HEK293T (cell line): Measurements from ENCODE around the gene ABR.

Experiments
- ARNT ChIP-seq: fragments of 450-650 bp; IDR thresholded peaks from 2 replicates; pipeline ENCODE4 v1.6.1; 2017; ENCODE audit warnings: mild to moderate bottlenecking
- BHLHE40 ChIP-seq: fragments of 450-650 bp; IDR thresholded peaks from 2 replicates; pipeline ENCODE4 v1.6.1; 2016; ENCODE audit warnings: mild to moderate bottlenecking, moderate library complexity, borderline replicate concordance
- CTBP1 ChIP-seq: fragments of 450-650 bp; IDR thresholded peaks from 2 replicates; pipeline ENCODE4 v1.6.1; 2016; ENCODE audit warnings: borderline replicate concordance
- FOXA1 ChIP-seq: fragments of 450-650 bp; IDR thresholded peaks from 2 replicates; pipeline ENCODE4 v1.6.1; 2016; ENCODE audit warnings: mild to moderate bottlenecking
- HDGF ChIP-seq: fragments of 450-650 bp; IDR thresholded peaks from 2 replicates; pipeline ENCODE4 v1.6.1; 2017; ENCODE audit warnings: antibody characterized with exemption, borderline replicate concordance
- L3MBTL2 ChIP-seq: fragments of 450-650 bp; conservative IDR thresholded peaks from 2 replicates; pipeline ENCODE4 v1.6.1; 2016; ENCODE audit warnings: mild to moderate bottlenecking
- NFRKB ChIP-seq: fragments of 450-650 bp; IDR thresholded peaks from 2 replicates; pipeline ENCODE4 v1.6.1; 2016; ENCODE audit warnings: mild to moderate bottlenecking, moderate library complexity
- SP1 ChIP-seq: fragments of 450-650 bp; IDR thresholded peaks from 2 replicates; pipeline ENCODE4 v1.6.1; 2017
- SUZ12 ChIP-seq: fragments of 450-650 bp; IDR thresholded peaks from 2 replicates; pipeline ENCODE4 v1.6.1; 2016; ENCODE audit warnings: mild to moderate bottlenecking

GRCh38 chr17:1119924-1120323, 59.9 kb downstream of the ABR start:
- TF ChIP-seq CTBP1 (no peak), FOXA1 (no peak), L3MBTL2 (no peak), BHLHE40 (no peak), SUZ12 (no peak), NFRKB (no peak), ARNT (no peak), SP1 (no peak), HDGF (no peak)
